Activated effector memory CD4-positive, alpha-beta T cell treated with anti-CD3 and anti-CD28 coated beads, Interleukin-2, amount 50 U/mL, for 16 hours (primary cell): ENCODE data around the gene ACOX2.

Experiments used
- DNase-seq: peaks from one replicate; pipeline ENCODE4 v3.0.0-alpha.2; 2020

Gene ACOX2

GRCh38 chr3:58470363-58471024 lies 66.5 kb downstream of the ACOX2 start:
- DNase-seq: no peak

DNA sequence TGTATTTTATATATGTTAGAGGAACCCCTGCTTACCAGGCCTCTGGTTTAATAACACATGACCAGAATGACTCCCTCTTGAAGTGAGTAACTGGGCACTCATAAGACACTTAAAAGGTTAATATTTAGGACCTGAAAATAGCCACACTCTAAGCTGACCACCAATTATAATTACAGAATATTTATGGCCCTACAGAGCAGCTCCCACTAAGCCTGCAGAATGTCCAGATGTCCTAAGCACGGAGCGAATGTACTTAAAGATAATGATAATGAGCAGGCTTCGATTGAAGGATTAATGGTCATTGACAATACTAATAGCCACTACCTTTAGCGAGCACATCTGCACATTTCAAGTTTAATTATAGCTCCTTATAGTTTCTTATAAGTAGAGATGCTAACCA lies 67.9 kb downstream of the ACOX2 start:
- DNase-seq: no peak

DNA sequence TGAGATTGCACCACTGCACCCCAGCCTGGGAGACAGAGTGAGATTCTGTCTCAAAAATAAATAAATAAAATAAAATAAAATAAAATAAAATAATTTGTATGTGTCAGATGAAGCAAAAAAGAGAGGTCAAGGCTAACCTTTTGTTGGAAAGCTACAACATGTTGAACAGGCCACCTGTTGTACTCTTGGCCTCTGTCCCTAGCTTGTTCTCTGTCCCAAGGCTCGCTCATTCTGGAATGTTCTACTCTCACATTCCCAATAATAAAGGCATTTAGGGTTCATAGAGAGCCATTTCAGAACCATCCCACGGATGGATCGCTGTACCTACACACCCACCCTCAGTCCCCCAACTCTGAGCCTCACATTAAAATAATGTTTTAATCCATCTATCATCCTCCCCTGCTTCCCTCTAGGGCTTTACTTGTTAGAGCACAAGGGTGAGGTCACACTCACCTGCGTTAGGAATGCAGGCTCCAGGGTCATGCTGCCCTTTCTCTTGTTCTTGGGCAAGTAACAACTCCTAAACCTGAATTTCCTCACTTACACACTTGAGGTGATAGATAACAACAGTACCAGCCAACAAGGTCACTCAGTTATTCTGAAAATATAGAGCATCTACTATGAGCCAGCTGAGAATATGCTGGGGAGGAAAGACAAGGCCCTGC lies 70.0 kb downstream of the ACOX2 start:
- DNase-seq: no peak

DNA sequence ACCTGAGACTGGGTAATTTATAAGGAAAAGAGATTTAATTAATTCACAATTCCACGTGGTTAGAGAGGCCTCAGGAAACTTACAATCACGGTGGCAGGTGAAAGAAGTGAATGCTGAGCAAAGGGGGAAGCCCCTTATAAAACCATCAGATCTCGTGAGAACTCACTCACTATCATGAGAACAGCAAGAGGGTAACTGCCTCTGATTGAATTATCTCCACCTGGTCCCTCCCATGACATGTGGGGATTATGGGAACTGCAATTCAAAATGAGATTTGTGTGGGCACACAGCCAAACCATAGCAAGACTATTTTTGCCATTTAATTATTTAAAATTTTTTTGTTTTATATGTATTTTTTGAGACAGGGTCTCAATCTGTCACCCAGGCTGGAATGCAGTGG lies 72.1 kb downstream of the ACOX2 start:
- DNase-seq: no peak

- DNase-seq: no peak
Measured at GRCh38 chr3:58463942-58464271, 73.1 kb downstream of the ACOX2 start.

DNA sequence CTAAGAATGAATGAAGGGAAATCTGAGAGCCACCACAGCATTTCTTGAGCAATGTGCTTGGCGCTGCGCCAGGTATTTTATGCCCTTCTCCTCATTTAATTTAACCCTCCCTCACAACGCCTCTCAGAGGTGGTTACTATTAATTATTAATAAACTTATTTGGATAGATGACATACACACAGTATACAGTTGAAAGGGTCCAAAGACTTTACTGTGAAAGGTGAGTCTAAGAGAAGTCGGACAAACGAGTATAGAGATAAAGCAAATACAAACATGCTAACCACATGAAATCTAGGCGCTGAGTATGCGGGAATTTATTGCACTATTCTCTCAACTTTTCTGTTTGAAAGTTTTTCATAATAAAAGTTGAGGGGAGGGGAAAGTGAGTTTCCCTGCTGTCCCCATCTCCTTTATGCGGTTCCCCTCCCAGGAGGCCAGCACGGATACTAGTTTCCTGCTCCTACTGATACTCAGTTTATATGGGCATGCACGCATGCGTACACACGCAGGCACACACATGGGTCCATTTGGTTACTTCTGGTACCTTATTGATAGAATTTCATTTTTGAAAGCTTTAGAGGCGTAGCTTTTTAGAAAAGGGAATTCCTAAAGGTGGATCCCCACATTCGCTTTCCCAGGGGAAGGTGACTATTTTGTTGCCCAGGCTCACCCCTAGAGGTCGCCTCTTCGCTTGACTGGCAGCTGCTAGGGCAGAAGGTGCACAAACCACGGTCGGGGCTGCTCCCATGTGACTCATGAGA lies 73.6 kb downstream of the ACOX2 start:
- peak; percentile 88 for DNase-seq

- DNase-seq: no peak
Measured at GRCh38 chr3:58462829-58463180, 74.2 kb downstream of the ACOX2 start.

DNA sequence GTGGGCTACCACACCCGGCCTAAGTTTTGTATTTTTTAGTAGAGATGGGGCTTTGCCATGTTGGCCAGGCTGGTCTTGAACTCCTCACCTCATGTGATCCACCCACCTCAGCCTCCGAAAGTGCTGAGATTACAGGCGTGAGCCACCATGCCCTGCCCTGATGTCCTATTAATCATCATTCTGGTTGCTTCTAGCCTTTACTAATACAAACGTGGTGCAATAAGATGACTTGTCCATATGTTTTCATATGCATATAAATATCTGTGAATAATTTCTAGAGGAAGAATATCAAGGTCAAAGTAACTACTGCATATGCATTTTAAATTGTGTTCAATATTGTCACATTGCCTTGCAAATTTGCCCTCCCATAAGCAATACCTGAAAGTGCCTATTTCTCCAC lies 77.8 kb downstream of the ACOX2 start:
- DNase-seq: no peak
